Stimulated activated naive CD4-positive, alpha-beta T cell (primary cell): ENCODE results near the gene MACROH2A1.

ENCODE experiments used
- DNase-seq, 6 experiments: peaks; one replicate each; lab custom pipeline; 2025; lab: John Stamatoyannopoulos, UW

The MACROH2A1 gene

DNA sequence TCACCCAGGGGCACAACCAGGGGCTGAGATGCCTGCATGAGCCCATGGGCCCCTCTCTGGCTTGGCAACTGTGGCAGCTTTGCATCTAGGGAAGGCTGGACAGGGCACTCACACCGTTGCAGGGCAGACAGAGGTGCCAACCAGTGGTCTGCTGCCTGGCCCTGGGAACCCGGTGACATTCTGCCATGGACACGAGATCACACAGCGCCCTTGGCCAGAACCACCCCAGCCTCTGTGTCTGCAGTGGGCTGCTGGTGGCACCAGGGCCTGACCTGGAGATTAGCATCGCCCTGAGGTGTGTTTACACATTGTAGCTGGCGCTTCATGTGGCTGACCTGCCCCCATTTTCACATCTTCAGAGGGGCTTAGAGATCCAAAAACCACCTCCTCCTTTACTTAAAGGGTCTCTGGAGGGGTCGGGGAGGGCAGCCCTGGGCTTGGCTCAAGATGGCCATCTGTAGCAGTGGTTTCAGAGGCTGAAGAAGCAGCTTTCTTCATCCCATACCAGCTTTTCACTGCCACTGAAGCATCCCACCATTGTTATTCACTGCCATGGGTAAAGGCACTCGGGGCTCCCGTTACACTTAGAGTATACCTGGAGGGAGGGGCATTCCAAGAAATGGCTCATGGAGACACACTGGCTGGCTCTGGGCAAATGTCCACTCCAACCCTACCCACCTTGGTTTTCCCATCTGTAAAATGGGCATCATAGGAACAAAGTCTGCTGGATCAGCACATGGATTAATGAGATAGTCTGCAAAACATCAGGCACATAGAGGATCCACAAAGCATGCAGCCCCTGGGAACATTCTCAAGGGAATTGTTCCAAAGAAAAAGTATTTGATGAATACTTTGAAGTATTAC is 36.7 kb upstream of the MACROH2A1 start:
- no peak for DNase-seq

DNA sequence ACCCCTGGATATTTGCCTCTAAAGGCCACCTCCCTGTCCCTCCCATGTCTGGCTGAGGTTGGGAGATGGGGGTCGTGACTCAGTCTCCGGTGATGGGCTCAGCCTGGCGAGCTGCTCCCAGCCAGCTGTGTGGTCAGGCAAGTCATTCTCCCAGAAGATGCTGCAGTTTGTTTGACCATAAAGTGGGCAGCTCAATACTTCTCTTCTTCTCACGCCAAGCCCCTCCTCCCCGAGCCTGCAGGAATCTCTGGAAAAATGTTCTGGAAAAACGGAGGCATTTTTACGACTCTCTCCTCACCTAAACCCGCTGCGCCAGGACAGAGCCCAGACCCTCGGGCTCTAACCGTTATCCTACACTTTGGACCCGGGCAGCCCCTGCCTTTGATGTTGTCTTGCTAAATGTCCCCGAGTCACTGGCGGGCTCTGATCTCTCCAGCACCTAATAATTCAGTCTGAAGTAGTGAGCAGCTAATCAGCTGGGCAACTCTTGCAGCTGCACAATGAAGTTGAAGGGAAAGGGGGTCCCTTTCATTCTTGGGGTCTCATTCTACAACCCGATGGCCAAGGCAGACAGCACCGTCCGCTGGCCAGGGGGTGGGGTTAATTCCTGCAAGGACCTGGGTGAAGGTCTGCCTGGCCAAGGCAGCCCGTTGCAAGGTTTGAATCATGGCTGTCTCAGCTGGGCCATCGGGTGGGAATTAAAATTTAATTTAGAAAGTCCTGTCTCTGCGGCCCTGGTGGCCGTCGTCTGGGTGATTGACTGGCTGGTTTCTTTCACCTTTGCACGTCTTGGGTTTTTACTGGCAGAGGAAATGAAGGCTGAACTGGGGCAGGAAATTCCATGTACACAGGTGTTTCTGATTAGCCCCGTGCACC is 35.8 kb upstream of the MACROH2A1 start:
- DNase-seq = no peak

- DNase-seq = no peak
Observed at GRCh38 chr5:135433681-135434426, 34.8 kb upstream of the MACROH2A1 start.

DNA sequence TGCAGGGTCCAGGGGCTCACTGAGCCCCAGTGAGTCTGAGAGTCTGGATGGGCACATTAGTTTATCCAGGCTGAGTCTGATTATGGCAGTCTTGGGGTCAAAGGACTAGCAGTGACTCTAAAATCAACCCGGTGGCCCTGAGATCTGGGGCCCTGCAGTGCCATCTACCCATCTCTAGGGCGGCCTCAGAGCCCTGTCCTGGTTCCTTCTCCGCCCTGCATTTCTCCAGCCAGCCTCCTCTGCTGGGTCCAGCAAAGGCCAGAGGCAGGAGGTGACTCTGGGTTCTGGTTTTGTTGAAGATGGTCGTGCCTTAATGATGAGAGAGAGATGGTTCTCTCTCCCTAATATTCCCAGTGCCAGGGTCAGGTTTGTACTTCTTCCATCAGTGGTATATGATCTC is 33.1 kb upstream of the MACROH2A1 start:
- DNase-seq = no peak

DNA sequence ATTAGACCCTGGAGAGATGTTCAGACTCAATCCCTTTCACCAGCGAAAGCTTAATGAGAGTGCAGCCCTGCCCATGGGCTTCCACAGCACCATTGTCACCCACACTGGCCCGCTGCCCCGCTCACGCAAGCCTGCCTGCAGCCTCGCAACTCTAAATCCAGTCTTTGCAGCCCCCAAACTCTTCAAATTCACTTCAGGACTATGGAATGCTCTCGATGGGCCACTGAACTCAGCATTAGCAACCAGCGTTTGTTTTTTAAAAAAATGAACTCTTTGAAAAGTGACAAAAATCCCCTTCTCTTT is 31.1 kb upstream of the MACROH2A1 start:
- no peak for DNase-seq

- DNase-seq = no peak
Observed at GRCh38 chr5:135429301-135430134, 30.5 kb upstream of the MACROH2A1 start.

DNA sequence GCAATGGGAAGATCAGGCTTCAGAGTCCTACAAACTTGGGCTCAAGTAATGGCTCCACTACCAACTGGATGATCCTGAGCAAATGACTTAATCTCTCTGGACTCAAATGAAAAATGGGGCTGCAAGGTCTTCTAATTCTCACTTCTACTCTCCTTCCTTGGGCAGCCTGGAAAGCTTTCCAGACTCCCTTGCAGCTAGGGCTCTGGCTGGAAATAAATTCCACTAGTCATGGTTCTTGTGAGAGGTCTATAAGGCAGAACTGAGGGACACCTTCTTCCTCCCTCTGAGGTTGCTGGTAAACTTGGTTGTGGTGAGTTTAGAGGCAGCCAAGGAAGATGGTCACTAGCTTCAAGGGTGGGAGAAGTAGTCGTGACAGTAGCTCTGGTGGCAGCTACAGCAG is 29.6 kb upstream of the MACROH2A1 start:
- DNase-seq = no peak

- peak in 2 of 6 experiments; percentile 40 to 51 for DNase-seq
Observed at GRCh38 chr5:135426102-135427082, 27.4 kb upstream of the MACROH2A1 start.

- no peak for DNase-seq
Observed at GRCh38 chr5:135425641-135426040, 26.6 kb upstream of the MACROH2A1 start.

DNA sequence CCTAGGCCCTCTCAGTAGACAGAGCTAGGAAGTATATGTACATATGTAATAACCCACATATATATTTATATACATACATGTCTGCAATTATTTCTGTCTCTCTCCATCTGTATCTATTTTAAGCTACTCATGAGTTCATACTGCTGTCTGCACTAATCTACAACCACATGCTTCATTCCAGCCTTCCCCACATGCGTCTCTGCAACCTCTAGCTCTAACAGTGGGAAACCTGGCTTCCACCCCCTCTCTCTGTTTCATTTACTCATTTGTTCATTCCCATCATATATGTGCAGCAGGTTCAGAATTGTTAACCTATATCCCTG is 24.8 kb upstream of the MACROH2A1 start:
- DNase-seq = no peak

- no peak for DNase-seq
Observed at GRCh38 chr5:135423146-135423845, 24.3 kb upstream of the MACROH2A1 start.

- no peak for DNase-seq
Observed at GRCh38 chr5:135422419-135422818, 23.4 kb upstream of the MACROH2A1 start.

- DNase-seq = no peak
Observed at GRCh38 chr5:135417083-135417482, 18.1 kb upstream of the MACROH2A1 start.

DNA sequence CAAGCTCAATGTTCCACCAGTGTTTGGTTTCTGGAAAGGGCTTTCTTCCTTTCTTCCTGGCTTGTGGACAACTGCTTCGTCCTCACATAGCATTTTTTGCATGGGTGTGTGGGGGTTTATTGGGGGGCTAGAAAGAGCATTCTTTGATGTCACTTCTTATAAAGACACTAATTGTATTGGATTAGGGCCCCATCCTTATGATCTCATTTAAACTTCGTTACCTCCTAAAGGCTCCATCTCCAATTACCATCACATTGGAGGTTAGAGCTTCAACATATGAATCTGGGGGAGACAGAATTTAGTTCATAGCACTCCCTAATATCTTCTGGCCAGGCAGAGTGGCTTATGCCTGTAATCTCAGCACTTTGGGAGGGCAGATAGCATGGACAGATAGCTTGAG is 6.1 kb upstream of the MACROH2A1 start:
- DNase-seq = no peak

GRCh38 chr5:135402031-135402430 is 3.0 kb upstream of the MACROH2A1 start:
- no peak for DNase-seq

DNA sequence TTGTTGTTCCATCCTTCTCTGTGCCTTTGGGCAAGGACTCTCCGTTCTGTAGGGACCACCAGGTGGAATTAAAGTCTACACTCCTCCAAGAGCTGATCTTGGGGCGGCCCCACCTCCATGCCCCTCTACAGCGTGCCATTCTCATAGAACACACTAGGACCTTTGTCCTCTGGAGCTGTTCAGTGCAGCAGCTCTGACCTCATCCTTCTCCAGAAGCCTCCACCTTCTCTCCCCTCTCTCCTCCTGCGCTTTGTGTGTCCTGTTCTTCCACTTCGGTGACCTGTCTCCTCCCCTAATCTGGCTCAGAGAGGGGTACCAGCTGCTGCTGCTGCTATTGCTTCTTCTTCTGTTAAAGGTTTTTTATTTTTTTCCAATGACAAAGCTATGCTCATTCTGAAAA is 1.8 kb upstream of the MACROH2A1 start:
- DNase-seq = no peak

DNA sequence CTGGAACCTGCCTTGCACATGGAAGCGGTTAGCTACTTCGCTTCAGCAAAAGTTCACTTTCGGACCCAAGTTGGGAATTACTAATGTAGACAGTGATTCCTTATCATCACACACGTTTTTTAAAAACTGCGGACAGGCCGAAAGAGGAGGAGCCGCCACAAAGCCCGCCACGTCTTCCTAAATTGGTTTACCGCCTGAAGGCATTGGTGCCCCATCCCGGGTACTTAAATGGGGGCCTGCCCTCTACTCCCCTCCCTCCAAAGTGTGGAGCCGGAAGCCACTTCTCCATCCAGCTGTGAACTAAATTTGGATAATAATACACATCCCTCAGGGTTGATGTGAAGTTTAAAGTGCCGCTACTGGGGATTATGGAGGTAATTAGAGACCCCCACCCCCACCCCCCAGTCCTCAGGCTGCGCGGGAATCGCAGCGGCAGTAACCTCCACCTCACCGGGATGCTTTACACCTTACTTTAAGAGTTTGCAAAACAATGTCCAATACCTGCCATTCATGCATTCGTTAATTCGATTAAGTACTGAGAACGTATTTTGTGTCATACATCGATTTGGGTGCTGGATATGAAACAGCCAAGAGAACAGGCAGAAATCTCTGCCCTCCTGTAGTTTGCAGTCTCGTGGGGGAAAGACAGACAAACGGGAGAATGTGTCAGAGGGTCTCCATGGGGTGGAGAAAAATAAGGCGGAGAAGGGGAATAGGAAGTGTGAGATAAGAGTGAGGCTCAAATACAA is 937 bp upstream of the MACROH2A1 start:
- DNase-seq = no peak

DNA sequence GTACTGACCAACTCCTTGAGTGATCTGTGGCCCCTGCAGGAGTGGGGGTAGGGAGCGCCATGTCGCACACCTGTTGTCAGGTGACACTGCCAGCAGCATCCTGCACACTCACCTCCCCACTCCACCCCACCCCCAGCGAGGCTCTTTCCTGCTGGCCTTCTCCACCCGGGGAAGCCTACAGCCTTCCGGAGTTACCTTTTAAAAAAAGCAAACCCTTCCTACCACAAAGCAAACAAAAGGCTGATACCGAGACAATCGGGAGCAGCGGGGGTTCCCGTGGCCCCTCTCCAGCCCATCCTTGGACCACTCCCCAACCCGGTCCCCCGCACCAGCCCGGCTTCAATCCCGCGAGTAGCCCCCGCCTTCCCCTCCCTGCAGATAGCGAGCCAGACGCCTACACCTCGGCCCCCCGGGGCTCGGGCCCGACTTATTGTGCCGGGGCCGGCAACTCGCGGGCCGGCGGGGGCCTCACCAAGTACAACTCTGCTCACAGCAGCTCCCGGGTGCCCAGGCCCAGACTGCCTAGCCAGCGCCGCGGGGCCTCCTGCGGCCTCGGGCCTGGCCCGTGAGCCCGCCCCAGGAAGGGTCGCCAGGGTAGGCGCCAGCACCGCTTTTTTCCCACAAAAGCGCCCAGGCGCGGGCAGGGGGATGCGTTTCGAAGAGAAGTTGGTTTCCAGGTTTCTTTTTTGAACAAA is 724 bp downstream of the MACROH2A1 start:
- peak; percentile 3 to 43 (median 26) for DNase-seq

DNA sequence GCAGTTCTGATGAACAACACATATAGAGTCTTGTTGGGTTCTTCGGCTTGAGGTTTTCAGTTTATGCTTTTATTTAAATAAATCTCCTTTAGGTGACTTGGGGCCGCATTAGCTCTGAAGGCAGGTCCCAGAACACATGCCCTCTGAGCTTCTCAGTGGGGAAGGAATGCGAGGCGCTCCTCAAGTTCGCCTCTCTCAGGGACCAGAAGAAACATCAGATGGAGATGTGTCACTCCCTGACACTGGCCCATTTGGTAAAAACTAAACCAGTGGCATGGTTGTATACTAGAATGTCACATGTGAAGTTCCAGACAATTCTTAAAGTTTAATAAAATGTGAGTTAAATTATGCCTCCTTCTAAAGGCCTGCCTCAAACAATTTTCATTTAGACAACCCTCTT is 1.9 kb downstream of the MACROH2A1 start:
- DNase-seq = no peak
